Measurements from ENCODE around the gene PRKCZ.

GRCh38 chr1:2124446-2125198 lies 74.4 kb downstream of the PRKCZ start:
- TF ChIP-seq CTCF (conservative IDR thresholded peaks at IDR 0.05; ENCODE audit: low read length) (no peak), EZH2phosphoT487 (IDR thresholded peaks at IDR 0.05; ENCODE audit: borderline replicate concordance, low read depth, low read length) (no peak)
